SK-N-SH (cell line): ENCODE data around the gene TDRD12. TPM values are rescaled to one million over a fixed set of nuclear protein-coding genes. Genes with fewer than 3 reads are reported as not detected.

Source experiments
- CTCF ChIA-PET: fragments of 300-600, 350-600 bp; formaldehyde crosslinking; extraction: SDS; loops from one replicate; lab custom pipeline; 2021; lab: Yijun Ruan, JAX
- POLR2A ChIA-PET: fragments of 350-600 bp; sonication (Branson Sonifier 250); formaldehyde crosslinking; extraction: SDS; loops from one replicate; lab custom pipeline; 2020; ENCODE audit warnings: antibody characterized with exemption, inconsistent platforms; lab: Yijun Ruan, JAX
- DNase-seq: peaks from one replicate; pipeline ENCODE4 v3.0.0; 2012
- H2AFZ ChIP-seq: fragments of 200-600 bp; sonication (generic); 2 replicates; pipeline ENCODE4 v1.8.1; 2016; ENCODE audit warnings: antibody characterized with exemption, mild to moderate bottlenecking, low read depth
- H3F3A ChIP-seq: fragments of 200-600 bp; sonication (generic); replicated peaks from 2 replicates; pipeline ENCODE3; 2016; ENCODE audit warnings: antibody characterized with exemption, mild to moderate bottlenecking; ENCODE audit not compliant: insufficient read depth
- H3K27ac ChIP-seq, 2 experiments: fragments of 200-500 bp in 1 of 2; fragments of 200-600 bp in 1 of 2; sonication (Bioruptor generic) in 1 of 2; sonication (generic), shearing (Covaris generic) in 1 of 2; 2 replicates each; pipeline versions ENCODE4 v1.5.1 to v1.6.1; 2014 to 2016; ENCODE audit warnings: low read depth in 2 of 2, inconsistent platforms in 1 of 2, low read length in 1 of 2, mild to moderate bottlenecking in 1 of 2, mixed read lengths in 1 of 2
- H3K27me3 ChIP-seq: fragments of 200-600 bp; sonication (generic), shearing (Covaris generic); 2 replicates; pipeline ENCODE4 v1.6.1; 2016; ENCODE audit warnings: mixed run types; ENCODE audit not compliant: insufficient read depth
- H3K36me3 ChIP-seq, 2 experiments: fragments of 200-500 bp in 1 of 2; fragments of 200-600 bp in 1 of 2; sonication (Bioruptor generic) in 1 of 2; sonication (generic) in 1 of 2; replicated peaks in 1 of 2; 2 replicates each; pipeline versions ENCODE3 to v1.5.1; 2014 to 2016; ENCODE audit warnings: low read length in 1 of 2, mild to moderate bottlenecking in 1 of 2; ENCODE audit not compliant: insufficient read depth in 2 of 2, control insufficient read depth in 1 of 2
- H3K4me1 ChIP-seq, 2 experiments: fragments of 200-500 bp in 1 of 2; fragments of 200-600 bp in 1 of 2; sonication (Bioruptor generic) in 1 of 2; sonication (generic), shearing (Covaris generic) in 1 of 2; 2 replicates each; pipeline versions ENCODE4 v1.5.1 to v1.6.1; 2014 to 2016; ENCODE audit warnings: low read depth in 1 of 2, low read length in 1 of 2, mixed run types in 1 of 2; ENCODE audit not compliant: insufficient read depth in 2 of 2, control insufficient read depth in 1 of 2
- H3K4me2 ChIP-seq: fragments of 200-600 bp; sonication (generic), shearing (Covaris generic); 2 replicates; pipeline ENCODE4 v1.6.1; 2017; ENCODE audit warnings: mixed run types
- H3K4me3 ChIP-seq, 2 experiments: fragments of 200-500 bp in 1 of 2; fragments of 200-600 bp in 1 of 2; sonication (Bioruptor generic) in 1 of 2; sonication (generic), shearing (Covaris generic) in 1 of 2; 2 replicates each; pipeline versions ENCODE4 v1.5.1 to v1.8.1; 2014 to 2016; ENCODE audit warnings: low read depth in 2 of 2, inconsistent platforms in 1 of 2, low read length in 1 of 2, mild to moderate bottlenecking in 1 of 2, mixed read lengths in 1 of 2, moderate library complexity in 1 of 2
- H3K79me2 ChIP-seq: fragments of 200-600 bp; sonication (generic); 2 replicates; pipeline ENCODE4 v1.8.1; 2017; ENCODE audit warnings: mild to moderate bottlenecking; ENCODE audit not compliant: insufficient read depth
- H3K9ac ChIP-seq: fragments of 200-600 bp; sonication (generic); 2 replicates; pipeline ENCODE4 v1.6.1; 2017; ENCODE audit warnings: mixed run types
- H3K9me2 ChIP-seq: fragments of 200-600 bp; sonication (generic); 2 replicates; pipeline ENCODE4 v1.6.1; 2017; ENCODE audit warnings: mixed run types
- H3K9me3 ChIP-seq: fragments of 200-600 bp; sonication (generic); 2 replicates; pipeline ENCODE4 v1.6.1; 2017; ENCODE audit warnings: mixed run types, mild to moderate bottlenecking, moderate library complexity
- H4K20me1 ChIP-seq: fragments of 200-600 bp; sonication (generic); 2 replicates; pipeline ENCODE4 v1.6.1; 2017; ENCODE audit warnings: mild to moderate bottlenecking, mixed run types; ENCODE audit not compliant: insufficient read depth
- CTCF ChIP-seq: fragments of 200-600 bp; sonication (generic); IDR thresholded peaks from 2 replicates; pipeline ENCODE4 v1.6.1; 2017; ENCODE audit warnings: antibody characterized with exemption, mild to moderate bottlenecking, moderate library complexity
- ELF1 ChIP-seq: IDR thresholded peaks from 2 replicates; pipeline ENCODE4 v1.4.0; 2012
- EP300 ChIP-seq, 2 experiments: IDR thresholded peaks; 2 replicates each; pipeline versions ENCODE4 v1.4.0 to v1.6.1; 2012; ENCODE audit warnings: borderline replicate concordance in 1 of 2, low read depth in 1 of 2, low read length in 1 of 2
- FOXJ3 ChIP-seq: sonication (generic); formaldehyde crosslinking; IDR thresholded peaks from 2 replicates; pipeline ENCODE4 v1.5.1; 2020; ENCODE audit warnings: mild to moderate bottlenecking, missing genetic modification reagents
- FOXM1 ChIP-seq: IDR thresholded peaks from 2 replicates; pipeline ENCODE4 v1.4.0; 2012; ENCODE audit warnings: low read depth, mild to moderate bottlenecking
- GATA2 ChIP-seq: sonication (generic); formaldehyde crosslinking; IDR thresholded peaks from 2 replicates; pipeline ENCODE4 v1.5.0; 2020; ENCODE audit warnings: mild to moderate bottlenecking, missing genetic modification reagents
- IRF3 ChIP-seq: fragments of 150-350 bp; IDR thresholded peaks from 2 replicates; pipeline ENCODE4 v1.6.1; 2016; ENCODE audit warnings: mild to moderate bottlenecking, low read depth, low read length
- JUND ChIP-seq: IDR thresholded peaks from 2 replicates; pipeline ENCODE4 v1.4.0; 2012
- MAX ChIP-seq: IDR thresholded peaks from 2 replicates; pipeline ENCODE4 v1.4.0; 2012; ENCODE audit warnings: low read depth
- MXI1 ChIP-seq: IDR thresholded peaks from 2 replicates; pipeline ENCODE4 v1.6.1; 2012; ENCODE audit warnings: mild to moderate bottlenecking, low read depth, low read length, improper control_type of control experiment
- NFIC ChIP-seq: IDR thresholded peaks from 2 replicates; pipeline ENCODE4 v1.4.0; 2012; ENCODE audit warnings: borderline replicate concordance
- POLR2AphosphoS5 ChIP-seq: IDR thresholded peaks from 2 replicates; pipeline ENCODE4 v1.6.1; 2012; ENCODE audit warnings: low read depth, low read length
- RXRA ChIP-seq: IDR thresholded peaks from 2 replicates; pipeline ENCODE4 v1.4.0; 2012; ENCODE audit warnings: low read depth, mild to moderate bottlenecking, borderline replicate concordance
- SMC3 ChIP-seq: IDR thresholded peaks from 2 replicates; pipeline ENCODE4 v1.6.1; 2012; ENCODE audit warnings: low read depth, low read length, improper control_type of control experiment
- TCF12 ChIP-seq: IDR thresholded peaks from 2 replicates; pipeline ENCODE4 v1.4.0; 2012
- USF1 ChIP-seq: IDR thresholded peaks from 2 replicates; pipeline ENCODE4 v1.4.0; 2012; ENCODE audit warnings: low read depth, borderline replicate concordance
- USF2 ChIP-seq: fragments of 150-350 bp; IDR thresholded peaks from 2 replicates; pipeline ENCODE4 v1.6.1; 2017; ENCODE audit warnings: antibody characterized with exemption, low read length, low read depth, borderline replicate concordance
- WGBS: methylation state at CpG from one replicate; pipeline ENCODE4 v1.1.6; 2017; ENCODE audit warnings: low lambda C conversion rate; 5-methylcytosine and 5-hydroxymethylcytosine counted together
- polyA plus RNA-seq, 3 experiments: library from polyadenylated mRNA; depleted of rRNA; stranded (reverse); fragments of >200 nt; gene quantifications; 2 replicates each; pipeline ENCODE4 v1.2.3, GENCODE V29; 2012

TDRD12 gene
- polyA plus RNA-seq, 1 of the 3 experiments (the other 2 are of a cell fraction), result 0.05 TPM

GRCh38 chr19:32819419-32820400 lies 100.1 kb downstream of the TDRD12 start:
- ChIA-PET POLR2A (no interaction called here), CTCF (interaction anchor here (0.7 to 1.3 kb wide), 3 partner anchors 10 to 54 kb away, joined by 3 to 4 read pairs (median 4); no protein-coding TSS in a partner anchor)
- no peaks in the 10 kb centered on the region; the same call in 1 of the 2 replicates for H3K27me3 ChIP-seq
- H3F3A ChIP-seq, result no peaks in the 10 kb centered on the region
- peaks cover 0 to 25% of the 10 kb centered on the region in 2 experiments; a peak in 1 of 4 replicates for H3K4me1 ChIP-seq
- H3K27ac ChIP-seq, result no peak overlapping the region
- WGBS, result 46% methylated on average over 16 of the region's 17 CpGs
- no peak overlapping the region for H3K9ac ChIP-seq
- no peak for DNase-seq
- TF ChIP-seq FOXM1, result no peak
- TF ChIP-seq FOXJ3 (CRISPR knock-in tag), result no peak
- TF ChIP-seq RXRA, result no peak
- no peak for TF ChIP-seq USF1
- TF ChIP-seq MAX, result no peak
- TF ChIP-seq USF2, result no peak
- no peak for TF ChIP-seq TCF12
- TF ChIP-seq SMC3, result no peak
- TF ChIP-seq NFIC, result no peak
- no peak for TF ChIP-seq POLR2AphosphoS5
- no peak for TF ChIP-seq JUND
- no peak for TF ChIP-seq GATA2 (CRISPR knock-in tag)
- H3K9me2 ChIP-seq, result no peaks in the 10 kb centered on the region
- H3K9me3 ChIP-seq, result no peaks in the 10 kb centered on the region
- H2AFZ ChIP-seq, result no peak overlapping the region
- no peaks in the 10 kb centered on the region for H4K20me1 ChIP-seq
- H3K36me3 ChIP-seq, result no peaks in the 10 kb centered on the region
- H3K4me3 ChIP-seq, result no peak overlapping the region
- H3K4me2 ChIP-seq, result no peak overlapping the region
- H3K79me2 ChIP-seq, result no peaks in the 10 kb centered on the region

GRCh38 chr19:32822916-32823746 lies 103.6 kb downstream of the TDRD12 start:
- no peak overlapping the region for H3K9ac ChIP-seq
- no peak overlapping the region for H3K4me3 ChIP-seq
- H4K20me1 ChIP-seq, result no peaks in the 10 kb centered on the region
- peaks cover 0 to 20% of the 10 kb centered on the region in 2 experiments; a peak in 1 of 4 replicates for H3K4me1 ChIP-seq
- no peak overlapping the region for H3K27ac ChIP-seq
- H3K9me3 ChIP-seq, result no peaks in the 10 kb centered on the region
- ChIA-PET POLR2A (no interaction called here), CTCF (interaction anchor here (0.6 kb wide), 1 partner anchor 58 kb away, joined by 3 read pairs; no protein-coding TSS in a partner anchor)
- H2AFZ ChIP-seq, result no peak overlapping the region
- H3K9me2 ChIP-seq, result no peaks in the 10 kb centered on the region
- no peaks in the 10 kb centered on the region for H3K79me2 ChIP-seq
- no peaks in the 10 kb centered on the region for H3F3A ChIP-seq
- H3K36me3 ChIP-seq, result no peaks in the 10 kb centered on the region
- WGBS, result 57% methylated on average over 13 of the region's 14 CpGs
- DNase-seq, result no peak
- H3K27me3 ChIP-seq, result no peaks in the 10 kb centered on the region; the same call in 1 of the 2 replicates
- H3K4me2 ChIP-seq, result no peak overlapping the region
- TF ChIP-seq USF2 (no peak), IRF3 (no peak), RXRA (no peak), MXI1 (no peak), CTCF (no peak), ELF1 (no peak), JUND (no peak), FOXM1 (no peak), EP300 (IDR thresholded peaks at IDR 0.05; ENCODE audit: borderline replicate concordance in 1 of 2, low read depth in 1 of 2, low read length in 1 of 2) (no peak), POLR2AphosphoS5 (no peak)
